Adrenal gland (tissue), 12 donors: ENCODE measurements around the gene SLC46A2. TPM values are rescaled to one million over a fixed set of nuclear protein-coding genes. Genes with fewer than 3 reads are reported as not detected.

Source experiments
- DNase-seq, 7 donors: peaks; one replicate each; pipeline ENCODE4 v3.0.0-alpha.2; 2019 to 2020
- H3K27ac ChIP-seq, 5 donors: fragments of 200-600 bp; sonication (generic) in 4 of 5; 1 replicate in 3 of 5; 2 replicates in 2 of 5; pipeline versions ENCODE4 v1.5.1 to v1.8.0; 2016 to 2020; ENCODE audit warnings: mild to moderate bottlenecking in 1 of 5
- H3K27me3 ChIP-seq: fragments of 200-600 bp; 2 replicates; pipeline ENCODE4 v1.8.0; 2021
- H3K36me3 ChIP-seq, 2 donors: fragments of 200-600 bp; replicated peaks in 1 of 2; 1 replicate in 1 of 2; 2 replicates in 1 of 2; pipeline versions ENCODE4 v1.5.1 to v1.8.0; 2018 to 2022
- H3K4me1 ChIP-seq, 2 donors: fragments of 200-600 bp; replicated peaks in 1 of 2; 1 replicate in 1 of 2; 2 replicates in 1 of 2; pipeline versions ENCODE4 v1.5.1 to v1.8.0; 2018 to 2021
- H3K4me3 ChIP-seq, 4 donors: fragments of 200-600 bp; sonication (generic) in 3 of 4; one replicate each; pipeline ENCODE4 v1.5.1; 2016 to 2018
- H3K9me3 ChIP-seq, 3 donors: fragments of 200-600 bp; sonication (generic) in 1 of 3; replicated peaks in 1 of 3; 1 replicate in 2 of 3; 2 replicates in 1 of 3; pipeline versions ENCODE4 v1.5.1 to v1.8.0; 2016 to 2021
- CTCF ChIP-seq, 6 experiments: fragments of 450-650 bp in 4 of 6; fragments of 200-600 bp in 2 of 6; sonication (generic) in 1 of 6; IDR thresholded peaks; 1 replicate in 5 of 6; 2 replicates in 1 of 6; pipeline versions ENCODE4 v1.5.1 to v1.8.0; 2016 to 2021; ENCODE audit warnings: antibody characterized with exemption in 6 of 6, mild to moderate bottlenecking in 2 of 6, moderate library complexity in 1 of 6
- POLR2A ChIP-seq, 2 donors: fragments of 450-650 bp; IDR thresholded peaks; one replicate each; pipeline ENCODE4 v1.6.1; 2017; ENCODE audit warnings: antibody characterized with exemption in 2 of 2, mild to moderate bottlenecking in 2 of 2, moderate library complexity in 1 of 2
- WGBS, 4 donors: extraction: QIAGEN DNeasy Blood & Tissue Kit in 2 of 4; methylation state at CpG; one replicate each; pipeline versions ENCODE4 v1.1.5 to v1.1.7; 2013 to 2017; 5-methylcytosine and 5-hydroxymethylcytosine counted together
- intact Hi-C, 2 donors: fragments of 100-400 bp; cut with DNase I; formaldehyde crosslinking; loops; one replicate each; pipeline versions ENCODE4 v1.14.1 to v1.15.0; 2022 to 2023
- polyA plus RNA-seq, 3 donors: library from polyadenylated mRNA; stranded (reverse); fragments of 200-250 nt in 2 of 3; fragments of 350-450 nt in 1 of 3; fragmentation: Illumina TruSeq in 1 of 3; extraction: RNeasy Lipid Tissue Mini Kit (QIAGEN cat#74804) in 1 of 3; gene quantifications; one replicate each; pipeline ENCODE4 v1.2.3, GENCODE V29; 2013 to 2014
- total RNA-seq, 9 donors: library from RNA; depleted of rRNA in 4 of 9; stranded (reverse); fragments of >200 nt in 4 of 9; fragments of 120-200 nt in 1 of 9; fragmentation: NEBNext Ultra II Directional in 1 of 9; extraction: Animal tissue kit (Norgen Biotek cat#: 25700) in 1 of 9; gene quantifications; one replicate each; pipeline versions ENCODE4 v1.1.0 to v1.2.4, GENCODE V29; 2013 to 2023
- donor health status: healthy with polysubstance abuse.
- donor health status: Bipolar disorder and iron deficiency.
- donor health status: DM: yes; HTN: yes; CAD: no.
- donor health status: DM: no; HTN: no; CAD: no.
- donor health status: DM: no; HTN: no; CAD: no.
- donor health status: DM: yes; HTN: yes; CAD: no.

SLC46A2 gene
- total and polyA plus RNA-seq, 12 donors, result 0.07 to 1.9 (median 0.48) TPM; not detected in 6

- intact Hi-C loops, result no loop called here
- WGBS, 4 donors, result 21 to 31% (median 29%) methylated on average over 8 of the region's 8 CpGs
- Histone ChIP-seq H3K4me1 (no peaks in the 10 kb centered on the region), H3K27ac (no peak overlapping the region), H3K4me3 (no peak overlapping the region), H3K9me3 (no peaks in the 10 kb centered on the region), H3K36me3 (no peaks in the 10 kb centered on the region), H3K27me3 (no peaks in the 10 kb centered on the region)
- DNase-seq, result peak in 1 of 7 donors; percentile 16
- no peak for TF ChIP-seq POLR2A (IDR thresholded peaks at IDR 0.05)
- TF ChIP-seq CTCF (IDR thresholded peaks at IDR 0.05), result peak in 5 of 6 experiments; percentile 18 to 49 (median 39)
Measured at GRCh38 chr9:112925058-112925641, 34.5 kb upstream of the SLC46A2 start.

- H3K4me3 ChIP-seq, result no peak overlapping the region
- no peak overlapping the region for H3K27ac ChIP-seq
- H3K4me1 ChIP-seq, result no peaks in the 10 kb centered on the region
- DNase-seq, result peak in 3 of 7 donors; percentile 16 to 19 (median 17)
- no peaks in the 10 kb centered on the region for H3K36me3 ChIP-seq
- 8 to 22% (median 20%) methylated on average over 3 of the region's 3 CpGs for WGBS, 4 donors
- no peaks in the 10 kb centered on the region for H3K9me3 ChIP-seq
- no peaks in the 10 kb centered on the region for H3K27me3 ChIP-seq
- TF ChIP-seq CTCF (IDR thresholded peaks at IDR 0.05), result peak in 4 of 6 experiments; percentile 30 to 42 (median 36)
- TF ChIP-seq POLR2A (IDR thresholded peaks at IDR 0.05), result no peak
- intact Hi-C loops, result no loop called here
Measured at GRCh38 chr9:112921549-112921948, 30.9 kb upstream of the SLC46A2 start.

- no peak for DNase-seq
- intact Hi-C loops, result no loop called here
- Histone ChIP-seq H3K9me3 (no peaks in the 10 kb centered on the region), H3K4me1 (no peaks in the 10 kb centered on the region), H3K27ac (no peak overlapping the region), H3K36me3 (no peaks in the 10 kb centered on the region), H3K27me3 (no peaks in the 10 kb centered on the region), H3K4me3 (no peak overlapping the region)
- TF ChIP-seq CTCF (IDR thresholded peaks at IDR 0.05), result no peak
- TF ChIP-seq POLR2A (IDR thresholded peaks at IDR 0.05), result no peak
- 38 to 45% (median 40%) methylated on average over 1 of the region's 1 CpG for WGBS, 4 donors
Measured at GRCh38 chr9:112917987-112918362, 27.3 kb upstream of the SLC46A2 start.

GRCh38 chr9:112917047-112917986 lies 26.6 kb upstream of the SLC46A2 start:
- Histone ChIP-seq H3K36me3 (no peaks in the 10 kb centered on the region), H3K9me3 (no peaks in the 10 kb centered on the region), H3K27ac (no peak overlapping the region), H3K4me1 (no peaks in the 10 kb centered on the region), H3K4me3 (no peak overlapping the region), H3K27me3 (no peaks in the 10 kb centered on the region)
- intact Hi-C loops, result no loop called here
- 45 to 84% (median 59%) methylated on average over 1 of the region's 1 CpG for WGBS, 4 donors
- TF ChIP-seq POLR2A (IDR thresholded peaks at IDR 0.05) (no peak), CTCF (IDR thresholded peaks at IDR 0.05) (no peak)
- no peak for DNase-seq
